ENCODE data around the gene CERS5.
"Not testable (repeated sequence)": the region's sequence is repeated elsewhere in the genome, so short reads cannot be mapped to it uniquely, and the experiment has no call there.

Gene CERS5

DNA sequence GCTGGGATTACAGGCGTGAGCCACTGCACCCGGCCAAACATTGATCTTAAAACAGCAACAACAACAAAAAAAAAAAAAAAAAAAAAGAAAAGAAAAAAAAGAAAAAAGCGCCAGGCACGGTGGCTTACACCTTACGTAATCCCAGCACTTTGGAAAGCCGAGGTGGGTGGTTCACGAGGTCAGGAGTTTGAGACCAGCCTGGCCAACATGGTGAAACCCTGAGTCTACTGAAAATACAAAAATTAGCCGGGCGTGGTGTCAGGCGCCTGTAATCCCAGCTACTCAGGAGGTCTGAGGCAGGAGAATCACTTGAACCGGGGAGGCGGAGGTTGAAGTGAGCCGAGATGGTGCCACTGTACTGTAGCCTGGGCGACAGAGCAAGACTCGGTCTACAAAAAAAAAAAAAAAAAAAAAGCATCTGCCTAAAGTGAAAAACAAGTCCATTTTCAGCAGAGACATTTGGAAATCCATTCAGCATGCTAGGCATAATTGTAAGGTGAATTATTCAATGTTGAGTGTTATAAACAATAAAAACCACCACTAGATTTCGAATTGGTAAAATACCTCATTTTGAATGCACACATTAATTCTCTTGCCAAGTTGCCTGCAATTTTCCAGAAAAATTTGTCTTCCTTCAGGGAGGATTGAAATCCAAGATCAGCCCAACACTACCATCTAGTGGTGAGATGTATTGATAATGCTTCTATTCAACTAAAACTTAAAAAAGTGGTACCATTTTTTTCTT lies 8.0 kb upstream of the CERS5 start:
- Mint-ChIP-seq H3K27me3 (no peaks in the 10 kb centered on the region), H3K9me3 (no peaks in the 10 kb centered on the region), H3K4me1 (ENCODE audit: low read depth) (no peaks in the 10 kb centered on the region), H3K36me3 (ENCODE audit: low read depth) (peaks cover 38% of the 10 kb centered on the region), H3K4me3 (no peak overlapping the region), H3K27ac (no peak overlapping the region)
- DNase-seq, result no peak

DNA sequence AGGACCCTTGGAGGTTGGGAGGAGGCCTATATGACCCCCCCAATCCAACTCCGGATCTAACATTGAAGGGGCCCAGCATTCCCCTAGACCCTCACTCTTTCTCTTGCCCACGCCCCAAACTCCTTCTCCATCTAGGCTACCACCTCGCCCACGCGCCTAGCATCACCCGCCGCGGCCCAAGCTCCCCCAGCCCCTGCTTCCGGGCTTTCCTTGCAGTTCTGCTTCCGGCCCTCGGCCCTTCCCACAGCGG lies 445 bp downstream of the CERS5 start:
- Mint-ChIP-seq H3K4me1 (ENCODE audit: low read depth) (peaks cover 32% of the 10 kb centered on the region), H3K27me3 (no peaks in the 10 kb centered on the region), H3K27ac (peak overlapping the region; percentile 97), H3K36me3 (ENCODE audit: low read depth) (peaks cover 20% of the 10 kb centered on the region), H3K9me3 (no peaks in the 10 kb centered on the region), H3K4me3 (peak overlapping the region; percentile 87)
- peak; percentile 78 for DNase-seq

DNA sequence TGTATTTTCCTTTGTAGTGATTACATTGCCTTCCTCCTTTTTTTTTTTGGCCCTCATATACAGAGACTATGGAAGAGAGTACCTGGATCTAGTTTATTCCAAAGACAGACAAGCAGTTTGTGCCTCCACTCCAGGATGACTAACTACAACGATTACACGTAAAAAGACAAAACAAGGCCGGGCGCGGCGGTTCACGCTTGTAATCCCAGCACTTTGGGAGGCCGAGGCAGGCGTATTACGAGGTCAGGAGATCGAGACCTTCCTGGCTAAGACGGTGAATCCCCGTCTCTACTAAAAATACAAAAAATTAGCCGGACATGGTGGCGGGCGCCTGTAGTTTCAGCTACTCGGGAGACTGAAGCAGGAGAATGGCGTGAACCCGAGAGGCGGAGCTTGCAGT lies 2.2 kb downstream of the CERS5 start:
- DNase-seq, result no peak
- no peaks in the 10 kb centered on the region for H3K27me3 Mint-ChIP-seq
- H3K36me3 Mint-ChIP-seq (ENCODE audit: low read depth), result peaks cover 20% of the 10 kb centered on the region
- H3K27ac Mint-ChIP-seq, result peak overlapping the region; percentile 97
- H3K4me1 Mint-ChIP-seq (ENCODE audit: low read depth), result peaks cover 43% of the 10 kb centered on the region
- peak overlapping the region; percentile 87 for H3K4me3 Mint-ChIP-seq
- H3K9me3 Mint-ChIP-seq, result no peaks in the 10 kb centered on the region

DNA sequence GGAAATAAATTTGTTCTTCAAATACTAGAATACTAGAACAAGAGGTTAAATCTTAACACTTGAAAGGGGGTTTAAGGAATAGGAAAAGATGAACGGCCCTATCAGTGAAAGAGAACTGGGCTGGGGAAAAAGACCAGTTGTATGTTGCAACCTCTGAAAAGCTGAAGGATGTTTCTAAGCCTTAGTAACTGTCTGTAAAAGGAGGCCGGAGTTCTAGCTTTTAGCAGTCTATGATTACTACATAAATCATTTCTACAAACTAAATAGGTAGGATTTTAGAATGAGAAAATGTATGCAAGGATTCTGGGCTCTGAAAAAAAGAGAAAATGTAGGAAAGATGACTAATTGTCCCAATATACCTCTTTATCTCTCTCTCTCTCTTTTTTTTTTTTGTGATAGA lies 4.9 kb downstream of the CERS5 start:
- peaks cover 52% of the 10 kb centered on the region for H3K4me1 Mint-ChIP-seq (ENCODE audit: low read depth)

DNA sequence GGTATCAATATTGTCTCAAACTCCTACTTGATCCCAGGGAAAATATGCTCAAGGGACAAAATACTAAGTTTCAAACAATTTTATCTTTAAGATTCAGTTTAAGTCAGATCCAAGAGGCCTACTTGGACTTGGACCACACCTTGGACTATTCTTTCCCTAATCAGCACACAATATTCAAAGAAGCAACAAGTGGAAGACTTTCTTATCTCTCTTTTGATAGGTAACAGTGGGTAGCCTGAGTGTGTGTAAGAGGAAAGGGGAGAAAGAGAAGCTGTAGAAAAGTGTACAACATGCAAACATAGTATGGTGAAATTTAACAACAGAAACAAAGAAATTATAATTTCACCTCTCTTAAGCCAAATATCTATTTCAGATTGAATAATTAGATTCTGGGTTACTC lies 6.5 kb downstream of the CERS5 start:
- no peak overlapping the region for H3K4me3 Mint-ChIP-seq
- H3K27ac Mint-ChIP-seq, result peak overlapping the region; percentile 6
- peaks cover 29% of the 10 kb centered on the region for H3K36me3 Mint-ChIP-seq (ENCODE audit: low read depth)
- no peaks in the 10 kb centered on the region for H3K9me3 Mint-ChIP-seq
- no peak for DNase-seq
- H3K27me3 Mint-ChIP-seq, result no peaks in the 10 kb centered on the region
- H3K4me1 Mint-ChIP-seq (ENCODE audit: low read depth), result peaks cover 50% of the 10 kb centered on the region

More for the DNA sequence above, 4.9 kb downstream of the CERS5 start:
- no peak for DNase-seq
- Mint-ChIP-seq H3K9me3 (no peaks in the 10 kb centered on the region), H3K4me3 (no peak overlapping the region), H3K36me3 (ENCODE audit: low read depth) (peaks cover 35% of the 10 kb centered on the region), H3K27ac (peak overlapping the region; percentile 40), H3K27me3 (no peaks in the 10 kb centered on the region)

DNA sequence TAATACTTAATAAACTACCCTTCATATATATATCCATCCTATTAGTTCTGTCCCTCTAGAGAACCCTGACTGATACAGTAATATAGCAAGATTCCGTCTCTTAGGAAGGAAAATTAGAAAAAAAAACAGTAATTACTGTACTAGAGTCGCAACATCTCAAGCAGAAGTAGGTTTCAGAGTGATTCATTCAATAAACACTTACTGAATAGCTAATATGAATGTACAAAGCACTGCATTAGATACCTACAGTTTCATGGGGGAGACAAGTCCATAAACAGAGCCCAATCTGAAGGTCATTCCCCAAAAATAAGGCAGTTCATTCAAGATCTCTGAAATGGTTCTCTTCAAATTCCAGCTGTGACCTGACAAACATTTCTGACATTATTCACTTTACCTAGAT lies 9.9 kb downstream of the CERS5 start:
- Mint-ChIP-seq H3K9me3 (no peaks in the 10 kb centered on the region), H3K27me3 (no peaks in the 10 kb centered on the region), H3K27ac (peak overlapping the region; percentile 63), H3K36me3 (ENCODE audit: low read depth) (peaks cover 34% of the 10 kb centered on the region), H3K4me1 (ENCODE audit: low read depth) (peaks cover 38% of the 10 kb centered on the region), H3K4me3 (no peak overlapping the region)
- DNase-seq, result no peak

DNA sequence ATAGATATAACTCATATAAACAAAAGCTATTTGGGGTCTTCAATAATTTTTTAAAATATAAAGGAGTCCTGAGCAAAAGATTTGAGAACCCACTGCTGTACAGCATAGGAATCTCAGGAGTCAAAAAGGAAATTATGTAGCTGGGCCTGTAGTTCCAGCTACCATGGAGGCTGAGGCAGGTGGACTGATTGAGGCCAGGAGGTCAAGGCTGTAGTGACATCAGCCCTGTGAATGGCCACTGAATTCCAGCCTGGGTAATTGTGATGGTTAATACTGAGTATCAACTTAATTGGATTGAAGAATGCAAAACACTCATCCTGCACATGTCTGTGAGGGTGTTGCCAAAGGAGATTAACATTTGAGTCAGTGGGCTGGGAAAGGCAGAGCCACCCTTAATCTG lies 10.5 kb downstream of the CERS5 start:
- H3K9me3 Mint-ChIP-seq, result no peaks in the 10 kb centered on the region
- H3K27me3 Mint-ChIP-seq, result no peaks in the 10 kb centered on the region
- H3K4me1 Mint-ChIP-seq (ENCODE audit: low read depth), result peaks cover 38% of the 10 kb centered on the region
- H3K36me3 Mint-ChIP-seq (ENCODE audit: low read depth), result peaks cover 34% of the 10 kb centered on the region
- peak overlapping the region; percentile 63 for H3K27ac Mint-ChIP-seq
- DNase-seq, result no peak
- H3K4me3 Mint-ChIP-seq, result no peak overlapping the region

DNA sequence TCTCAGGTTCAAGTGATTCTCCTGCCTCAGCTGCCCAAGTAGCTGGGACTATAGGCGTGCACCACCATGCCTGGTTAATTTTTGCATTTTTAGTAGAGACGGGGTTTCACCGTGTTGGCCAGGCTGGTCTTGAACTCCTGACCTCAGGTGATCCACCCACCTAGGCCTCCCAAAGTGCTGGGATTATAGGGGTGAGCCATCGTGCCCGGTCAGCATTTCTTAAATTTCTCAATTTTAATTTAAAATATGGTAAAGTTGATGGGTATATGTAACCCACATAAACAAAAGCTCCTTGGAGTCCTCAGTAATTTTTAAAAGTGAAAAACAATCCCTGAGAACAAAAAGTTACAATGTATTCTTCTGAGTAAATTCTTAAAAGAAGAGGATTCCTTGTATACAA lies 12.2 kb downstream of the CERS5 start:
- not testable (repeated sequence) for DNase-seq, H3K27me3 Mint-ChIP-seq, H3K27ac Mint-ChIP-seq, H3K4me3 Mint-ChIP-seq, H3K9me3 Mint-ChIP-seq
- peaks cover 34% of the 10 kb centered on the region for H3K36me3 Mint-ChIP-seq (ENCODE audit: low read depth)
- H3K4me1 Mint-ChIP-seq (ENCODE audit: low read depth), result peaks cover 40% of the 10 kb centered on the region

DNA sequence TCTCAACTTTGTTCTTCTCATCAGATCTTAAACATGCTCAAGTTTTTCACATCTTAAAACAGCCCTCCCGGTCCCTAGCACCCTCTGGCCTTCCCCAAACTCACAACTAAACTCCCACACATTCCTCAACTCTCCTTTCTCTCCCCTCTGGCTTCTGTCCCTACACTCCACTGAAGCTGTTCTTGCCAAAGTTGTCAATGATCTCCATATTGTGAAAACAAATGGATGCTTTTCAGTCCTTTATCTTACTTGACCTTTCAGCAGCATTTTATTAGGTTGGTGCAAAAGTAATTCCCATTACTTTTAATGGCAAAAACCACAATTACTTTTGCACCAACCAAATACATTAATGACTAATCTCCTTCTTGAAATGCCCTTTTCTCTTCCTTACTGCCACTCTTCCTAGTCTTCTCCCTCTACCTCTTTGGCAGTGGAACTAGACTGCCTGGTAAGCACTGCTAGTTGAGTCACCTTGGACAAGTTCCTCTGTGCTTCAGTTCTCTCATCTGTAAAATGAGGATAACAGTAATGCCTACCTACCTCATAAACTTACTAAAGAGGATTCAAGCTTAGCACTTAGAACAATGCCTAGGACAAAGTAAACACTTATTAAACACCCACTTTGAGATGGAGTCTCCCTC lies 16.0 kb downstream of the CERS5 start:
- no peak for DNase-seq
- peaks cover 29% of the 10 kb centered on the region for H3K4me1 Mint-ChIP-seq (ENCODE audit: low read depth)
- H3K27me3 Mint-ChIP-seq, result no peaks in the 10 kb centered on the region
- H3K36me3 Mint-ChIP-seq (ENCODE audit: low read depth), result peaks cover 18% of the 10 kb centered on the region
- H3K9me3 Mint-ChIP-seq, result no peaks in the 10 kb centered on the region
- H3K4me3 Mint-ChIP-seq, result no peak overlapping the region
- H3K27ac Mint-ChIP-seq, result peak overlapping the region; percentile 38

DNA sequence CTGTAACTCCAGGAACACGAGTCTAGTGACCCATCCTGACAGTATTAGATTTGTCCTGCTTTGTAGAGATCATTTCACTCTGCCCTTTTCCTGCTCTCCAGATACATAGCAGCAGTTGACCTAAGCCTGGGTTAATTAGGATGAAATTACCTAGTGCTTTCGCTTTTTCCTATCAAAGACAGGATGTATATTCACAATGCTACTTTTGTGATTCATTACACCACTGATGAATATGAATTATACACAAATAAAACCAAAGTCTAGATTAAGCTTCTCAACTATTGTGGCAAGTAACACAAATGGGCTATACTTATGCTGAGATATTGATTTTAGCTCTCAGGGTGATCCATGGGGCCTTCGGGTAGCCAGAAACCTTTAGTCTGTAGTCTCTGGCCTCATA lies 17.9 kb downstream of the CERS5 start:
- no peaks in the 10 kb centered on the region for H3K27me3 Mint-ChIP-seq
- H3K27ac Mint-ChIP-seq, result peak overlapping the region; percentile 80
- H3K9me3 Mint-ChIP-seq, result no peaks in the 10 kb centered on the region
- DNase-seq, result no peak
- peaks cover 33% of the 10 kb centered on the region for H3K4me1 Mint-ChIP-seq (ENCODE audit: low read depth)
- H3K36me3 Mint-ChIP-seq (ENCODE audit: low read depth), result peaks cover 20% of the 10 kb centered on the region
- no peak overlapping the region for H3K4me3 Mint-ChIP-seq

DNA sequence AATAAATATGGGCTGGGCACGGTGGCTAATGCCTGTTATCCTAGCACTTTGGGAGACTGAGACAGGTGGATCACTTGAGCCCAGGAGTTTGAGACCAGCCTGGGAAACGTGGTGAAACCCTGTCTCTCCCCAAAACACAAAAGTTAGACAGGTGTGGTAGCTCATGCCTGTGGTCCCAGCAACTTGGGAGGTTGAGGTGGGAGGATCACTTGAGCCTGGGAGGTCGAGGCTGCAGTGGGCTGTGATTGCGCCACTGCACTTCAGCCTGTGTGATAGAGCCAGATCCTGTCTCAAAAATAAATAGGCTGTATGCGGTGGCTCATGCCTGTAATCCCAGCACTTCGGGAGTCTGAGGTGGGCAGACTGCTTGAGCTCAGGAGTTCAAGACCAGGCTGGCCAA lies 19.2 kb downstream of the CERS5 start:
- H3K4me3 Mint-ChIP-seq, H3K9me3 Mint-ChIP-seq, H3K27ac Mint-ChIP-seq, H3K27me3 Mint-ChIP-seq, DNase-seq: not testable (repeated sequence)
- Mint-ChIP-seq H3K4me1 (ENCODE audit: low read depth) (peaks cover 33% of the 10 kb centered on the region), H3K36me3 (ENCODE audit: low read depth) (peaks cover 21% of the 10 kb centered on the region)

DNA sequence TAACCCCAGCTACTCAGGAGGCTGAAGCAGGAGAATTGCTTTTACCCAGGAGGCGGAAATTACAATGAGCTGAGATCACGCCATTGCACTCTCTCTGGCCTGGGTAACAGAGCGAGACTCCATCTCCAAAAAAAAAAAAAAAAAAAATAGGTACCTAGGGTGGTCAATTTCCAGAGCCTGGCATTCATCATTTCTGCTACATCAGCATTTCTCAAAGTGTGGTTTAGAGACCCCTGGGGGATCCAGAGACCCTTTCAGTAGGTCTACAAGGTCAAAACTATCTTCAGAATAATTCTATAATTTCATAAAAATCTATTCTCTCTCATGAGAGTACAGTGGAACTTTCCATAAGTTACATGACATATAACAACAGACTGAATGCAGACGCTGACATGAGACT lies 19.9 kb downstream of the CERS5 start:
- Mint-ChIP-seq H3K27ac (no peak overlapping the region), H3K4me1 (ENCODE audit: low read depth) (peaks cover 29% of the 10 kb centered on the region), H3K4me3 (no peak overlapping the region), H3K36me3 (ENCODE audit: low read depth) (peaks cover 25% of the 10 kb centered on the region), H3K9me3 (no peaks in the 10 kb centered on the region), H3K27me3 (no peaks in the 10 kb centered on the region)
- DNase-seq, result no peak

DNA sequence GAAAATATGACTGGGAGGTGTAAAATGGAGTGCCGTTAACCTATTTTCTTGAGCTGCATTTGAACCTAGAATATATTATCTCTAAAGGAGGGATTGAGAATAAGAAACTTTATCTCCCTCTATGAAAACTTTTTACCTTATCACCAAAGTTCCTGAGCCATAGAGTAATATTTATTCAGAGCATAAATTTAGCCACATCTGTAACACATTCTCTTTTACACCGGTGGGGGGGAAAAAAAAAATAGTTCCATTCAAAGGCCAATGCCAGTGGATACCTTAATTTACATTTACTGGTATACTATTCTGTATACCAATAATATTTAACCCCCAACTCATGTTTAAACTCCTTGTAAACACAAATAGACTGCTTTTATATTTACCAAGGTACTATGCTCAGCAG lies 21.7 kb downstream of the CERS5 start:
- Mint-ChIP-seq H3K27ac (no peak overlapping the region), H3K36me3 (ENCODE audit: low read depth) (peaks cover 41% of the 10 kb centered on the region), H3K4me1 (ENCODE audit: low read depth) (peaks cover 17% of the 10 kb centered on the region), H3K9me3 (no peaks in the 10 kb centered on the region), H3K27me3 (no peaks in the 10 kb centered on the region), H3K4me3 (no peak overlapping the region)
- DNase-seq, result no peak

DNA sequence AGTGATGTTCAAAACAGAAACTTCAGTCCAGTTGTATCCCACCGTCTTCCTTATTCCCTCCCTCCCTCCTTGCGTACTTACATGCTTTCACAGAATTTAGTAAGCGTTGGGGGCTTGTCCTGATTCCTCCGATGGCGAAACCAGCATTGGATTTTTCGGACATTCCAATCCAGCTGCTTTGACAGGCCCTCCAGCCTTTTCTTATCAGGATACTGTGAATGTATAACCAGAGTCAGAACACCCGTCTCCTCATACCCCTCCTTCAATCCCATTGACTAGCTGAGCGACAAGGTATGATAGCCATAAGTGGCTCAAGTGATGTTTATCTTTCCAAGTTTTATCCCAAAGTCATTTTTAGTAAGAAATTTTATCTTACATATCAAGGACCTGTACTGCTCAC lies 24.2 kb downstream of the CERS5 start:
- H3K27ac Mint-ChIP-seq, result no peak overlapping the region

DNA sequence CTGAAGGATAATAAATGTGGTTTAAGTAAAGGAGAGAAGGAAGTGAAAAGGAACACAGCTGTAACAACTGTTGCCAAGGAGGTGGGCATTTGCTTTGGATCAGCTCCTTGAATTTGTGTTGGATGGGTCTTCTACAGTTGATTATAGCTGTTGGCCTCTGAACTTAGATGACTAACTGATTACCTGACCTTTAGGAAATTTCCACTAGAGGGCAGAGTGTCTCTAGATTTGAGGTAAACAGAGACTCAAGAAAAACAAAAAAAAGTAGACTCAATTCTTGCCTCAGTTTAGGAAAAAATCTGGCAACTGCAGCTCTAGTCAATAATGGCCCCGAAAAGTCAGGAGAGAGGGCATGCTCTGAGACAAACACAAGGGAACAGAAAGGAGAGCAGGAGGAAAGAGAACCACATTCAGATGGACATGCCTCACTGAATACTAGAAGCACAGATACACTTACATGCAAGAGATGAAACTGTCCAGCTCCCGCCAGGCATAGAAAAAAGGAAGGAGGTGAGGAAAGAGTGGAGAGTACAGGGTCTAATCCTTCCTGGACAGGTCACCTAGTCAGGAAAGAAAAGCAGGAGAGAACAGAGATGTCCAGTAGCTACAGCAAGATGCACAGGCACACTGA lies 34.5 kb downstream of the CERS5 start:
- H3K36me3 Mint-ChIP-seq (ENCODE audit: low read depth), result peaks cover 89% of the 10 kb centered on the region
- H3K27ac Mint-ChIP-seq, result peak overlapping the region; percentile 60
- H3K9me3 Mint-ChIP-seq, result no peaks in the 10 kb centered on the region
- no peak overlapping the region for H3K4me3 Mint-ChIP-seq
- no peaks in the 10 kb centered on the region for H3K27me3 Mint-ChIP-seq
- no peak for DNase-seq
- H3K4me1 Mint-ChIP-seq (ENCODE audit: low read depth), result peaks cover 15% of the 10 kb centered on the region

More for the DNA sequence above, 24.2 kb downstream of the CERS5 start:
- Mint-ChIP-seq H3K4me1 (ENCODE audit: low read depth) (peaks cover 4% of the 10 kb centered on the region), H3K36me3 (ENCODE audit: low read depth) (peaks cover 59% of the 10 kb centered on the region), H3K9me3 (no peaks in the 10 kb centered on the region), H3K27me3 (no peaks in the 10 kb centered on the region), H3K4me3 (no peak overlapping the region)
- DNase-seq, result no peak
